ENCODE data around the gene PRKD2.

PRKD2 gene

GRCh38 chr19:46742926-46743480, 26.1 kb upstream of the PRKD2 start:
- DNase-seq (ENCODE audit: low read depth in 2 of 2) = no peak

DNA sequence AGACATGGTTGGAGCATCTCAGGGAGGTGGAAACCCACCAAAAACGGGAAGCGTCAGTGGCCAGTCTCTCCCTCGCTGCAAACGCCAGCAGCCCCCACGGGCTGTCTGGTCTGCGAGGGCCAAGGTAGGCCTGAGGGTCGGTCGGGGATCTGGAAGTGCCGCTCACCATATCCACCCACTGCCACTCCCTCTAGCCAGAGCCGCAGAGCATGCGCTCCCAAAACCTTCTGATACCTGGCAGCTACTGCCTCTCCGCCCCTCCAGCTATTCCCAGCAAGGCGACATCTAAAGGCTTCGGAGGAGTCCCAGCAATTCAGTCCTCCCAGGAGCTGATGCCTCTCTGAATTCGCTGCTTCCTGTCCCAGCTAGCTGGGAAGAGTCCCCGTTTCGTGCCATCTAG, 24.5 kb upstream of the PRKD2 start:
- DNase-seq (ENCODE audit: low read depth in 2 of 2) = no peak

DNA sequence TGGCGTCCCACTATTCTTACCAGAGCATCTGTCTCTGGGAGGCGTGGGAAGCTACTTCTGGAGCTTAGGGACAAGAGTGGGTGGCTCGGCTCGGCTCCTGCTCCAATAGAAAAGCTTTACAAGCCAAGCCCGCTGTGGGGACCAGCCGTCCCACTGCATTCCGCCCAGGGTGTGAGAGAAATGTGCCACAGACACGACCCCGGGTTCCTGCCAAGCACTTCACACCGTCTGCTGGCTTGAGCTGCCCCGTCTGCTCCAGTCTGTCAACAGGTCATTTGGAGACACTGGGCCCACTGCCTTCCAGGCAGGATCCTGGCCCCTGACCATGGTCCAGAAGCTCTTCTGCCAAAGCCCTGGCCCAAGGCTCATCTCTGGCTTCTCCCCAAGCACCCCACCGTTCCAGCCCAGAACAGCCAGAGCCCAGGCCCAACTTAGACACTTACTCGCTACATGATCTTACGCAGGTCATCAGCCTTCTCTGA, 22.4 kb upstream of the PRKD2 start:
- no peak for DNase-seq (ENCODE audit: low read depth in 2 of 2)

DNA sequence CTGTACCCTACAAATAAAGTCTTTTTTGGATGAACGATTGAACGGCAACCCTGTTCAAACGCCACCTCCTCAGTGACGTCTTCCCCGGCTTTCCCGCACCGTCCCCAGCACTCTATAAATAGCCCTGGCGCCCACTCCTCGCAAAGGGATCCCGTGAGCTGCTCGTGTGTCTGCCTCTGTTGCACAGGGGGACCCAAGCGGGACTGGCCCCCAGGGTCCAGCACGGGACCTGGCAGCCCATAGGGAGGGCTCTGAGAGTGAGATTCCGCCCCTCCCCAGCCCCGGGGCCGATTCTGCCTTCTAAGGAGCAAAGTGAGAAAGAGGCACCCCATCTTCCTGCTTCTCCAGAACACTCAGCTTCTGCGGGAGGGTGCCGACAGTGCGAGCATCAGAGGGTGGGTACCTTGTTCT, 20.9 kb upstream of the PRKD2 start:
- no peak for DNase-seq (ENCODE audit: low read depth in 2 of 2)

DNA sequence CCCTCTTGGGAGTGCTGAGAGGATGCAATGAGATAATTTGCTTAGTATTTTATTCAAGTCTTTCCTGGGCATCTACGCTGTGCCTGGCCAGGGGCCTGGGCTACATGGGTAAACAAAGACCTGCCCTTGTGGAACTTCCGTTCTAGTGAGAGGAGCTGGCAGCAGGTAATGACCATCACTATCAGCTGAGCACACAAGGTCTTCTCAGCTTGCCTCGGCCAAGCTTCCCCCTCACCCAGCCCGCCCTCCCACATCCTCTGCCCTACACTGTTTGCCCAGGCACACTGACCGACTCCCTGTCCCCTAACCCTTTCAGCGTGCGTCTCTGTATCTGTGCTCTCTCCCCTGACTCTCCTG, 20.4 kb upstream of the PRKD2 start:
- DNase-seq (ENCODE audit: low read depth in 2 of 2) = no peak

- no peak for DNase-seq (ENCODE audit: low read depth in 2 of 2)
These were observed 19.8 kb upstream of the PRKD2 start for GRCh38 chr19:46736531-46737297.

DNA sequence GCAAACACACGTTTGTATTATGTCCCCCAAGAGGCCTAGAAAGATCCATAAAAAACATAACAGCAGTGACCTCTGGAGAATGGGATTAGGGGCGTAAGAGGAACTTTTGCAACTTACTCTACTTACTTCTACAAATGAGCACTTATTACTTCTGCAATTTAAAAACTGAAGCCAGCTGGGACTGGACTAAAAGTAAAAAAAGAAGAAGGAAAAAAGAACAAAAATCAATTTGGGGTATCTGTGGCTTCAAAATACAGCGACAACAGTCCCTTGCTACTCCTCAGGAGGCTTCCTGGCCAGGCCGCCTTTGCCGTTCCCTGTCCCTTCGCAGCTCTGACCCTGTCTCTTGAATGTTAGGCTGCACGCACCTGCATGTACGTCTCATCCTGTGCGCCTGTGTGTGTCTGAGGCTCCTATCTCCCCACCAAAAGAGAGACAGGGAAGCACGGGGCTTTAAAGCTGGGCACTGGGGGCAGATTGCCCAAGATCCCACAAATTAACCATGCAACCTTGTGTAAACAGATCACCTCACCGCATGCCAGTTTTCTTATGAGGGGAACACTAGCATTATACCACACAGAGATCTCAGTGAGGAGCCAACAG, 16.9 kb upstream of the PRKD2 start:
- no peak for DNase-seq (ENCODE audit: low read depth in 2 of 2)

GRCh38 chr19:46732966-46733689, 16.2 kb upstream of the PRKD2 start:
- DNase-seq (ENCODE audit: low read depth in 2 of 2) = no peak

GRCh38 chr19:46732172-46732938, 15.4 kb upstream of the PRKD2 start:
- no peak for DNase-seq (ENCODE audit: low read depth in 2 of 2)

GRCh38 chr19:46731584-46731983, 14.7 kb upstream of the PRKD2 start:
- DNase-seq (ENCODE audit: low read depth in 2 of 2) = no peak

GRCh38 chr19:46731007-46731501, 14.1 kb upstream of the PRKD2 start:
- DNase-seq (ENCODE audit: low read depth in 2 of 2) = no peak

GRCh38 chr19:46730595-46730994, 13.7 kb upstream of the PRKD2 start:
- DNase-seq (ENCODE audit: low read depth in 2 of 2) = no peak

DNA sequence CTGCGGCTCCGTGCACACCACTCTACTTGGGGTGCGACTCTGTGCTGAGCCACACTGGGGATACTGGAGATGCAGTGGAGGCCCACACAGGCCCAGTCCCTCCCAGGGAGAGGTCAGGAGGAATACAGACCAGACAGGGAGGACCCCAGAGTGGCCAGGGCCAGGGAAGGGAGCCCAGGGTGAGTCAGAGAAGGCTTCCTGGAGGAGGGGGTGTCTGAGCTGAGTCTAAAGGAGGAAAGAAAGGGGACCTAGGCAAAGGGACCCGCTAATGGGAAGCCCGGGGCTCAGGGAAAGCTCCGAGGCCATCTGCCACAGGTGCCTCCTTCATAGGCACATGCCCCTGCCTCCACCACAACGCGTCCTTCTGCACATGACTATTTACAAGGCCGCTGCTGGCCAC, 13.3 kb upstream of the PRKD2 start:
- DNase-seq (ENCODE audit: low read depth in 2 of 2) = no peak

GRCh38 chr19:46729696-46730095, 12.8 kb upstream of the PRKD2 start:
- no peak for DNase-seq (ENCODE audit: low read depth in 2 of 2)

GRCh38 chr19:46728693-46729339, 11.9 kb upstream of the PRKD2 start:
- DNase-seq (ENCODE audit: low read depth in 2 of 2) = peak; percentile 65 to 74

DNA sequence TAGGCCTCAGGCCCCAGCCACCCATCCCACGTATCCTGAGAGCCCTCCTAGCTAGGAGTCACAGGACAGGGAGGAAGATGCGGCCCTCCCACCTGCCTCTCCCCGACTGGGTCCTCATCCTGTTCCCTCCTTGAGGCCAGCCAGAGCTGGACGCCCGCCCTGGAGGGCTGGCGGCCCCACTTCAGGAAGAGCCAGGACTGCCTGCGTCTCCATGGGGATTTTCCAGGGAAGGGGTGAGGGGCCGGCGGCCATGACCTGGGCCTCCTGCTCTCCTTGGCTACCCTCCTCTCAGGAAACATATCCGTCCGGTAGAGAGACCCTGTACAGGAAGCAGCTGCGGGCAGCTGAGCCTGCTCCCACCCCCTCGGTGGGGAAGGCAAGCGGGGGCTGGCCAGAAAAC, 11.3 kb upstream of the PRKD2 start:
- no peak for DNase-seq (ENCODE audit: low read depth in 2 of 2)

GRCh38 chr19:46727757-46728156, 10.8 kb upstream of the PRKD2 start:
- no peak for DNase-seq (ENCODE audit: low read depth in 2 of 2)

GRCh38 chr19:46726971-46727501, 10.1 kb upstream of the PRKD2 start:
- DNase-seq (ENCODE audit: low read depth in 2 of 2) = no peak

GRCh38 chr19:46726551-46726950, 9.6 kb upstream of the PRKD2 start:
- no peak for DNase-seq (ENCODE audit: low read depth in 2 of 2)

- no peak for DNase-seq (ENCODE audit: low read depth in 2 of 2)
These were observed 9.0 kb upstream of the PRKD2 start for GRCh38 chr19:46725859-46726393.
